Body of pancreas (tissue), 4 donors: ENCODE results near the gene BCO2. TPM values are rescaled to one million over a fixed set of nuclear protein-coding genes. Genes with fewer than 3 reads are reported as not detected.
A peak's percentile ranks its signal among the peaks of the same experiment; 100 is the strongest.

Experiments used
- ATAC-seq: fragments of 150-250 bp; one replicate; pipeline ENCODE4 v1.9.1; 2016
- DNase-seq, 4 donors: peaks; one replicate each; pipeline ENCODE4 v3.0.0-alpha.2; 2019
- H3K27ac ChIP-seq, 4 donors: fragments of 200-600 bp; sonication (generic); 1 replicate in 3 of 4; 2 replicates in 1 of 4; pipeline versions ENCODE4 v1.5.1 to v1.6.1; 2016 to 2019; ENCODE audit warnings: mild to moderate bottlenecking in 1 of 4, mixed read lengths in 1 of 4, moderate library complexity in 1 of 4
- H3K27me3 ChIP-seq, 2 donors: fragments of 200-600 bp; sonication (generic); one replicate each; pipeline ENCODE4 v1.6.0; 2016; ENCODE audit warnings: mild to moderate bottlenecking in 1 of 2
- H3K36me3 ChIP-seq, 2 donors: fragments of 200-600 bp; sonication (generic); replicated peaks in 1 of 2; 2 replicates each; pipeline ENCODE4 v1.5.1; 2016; ENCODE audit warnings: low read depth in 2 of 2; ENCODE audit not compliant: insufficient read depth in 1 of 2
- H3K4me1 ChIP-seq: fragments of 200-600 bp; sonication (generic); one replicate; pipeline ENCODE4 v1.6.0; 2016
- H3K4me3 ChIP-seq, 2 donors: fragments of 200-600 bp; sonication (generic); 1 replicate in 1 of 2; 2 replicates in 1 of 2; pipeline ENCODE4 v1.5.1; 2016 to 2019
- H3K9me3 ChIP-seq, 3 donors: fragments of 200-600 bp; sonication (generic); 1 replicate in 2 of 3; 2 replicates in 1 of 3; pipeline ENCODE4 v1.5.1; 2016
- CTCF ChIP-seq, 7 experiments: fragments of 450-650 bp in 4 of 7; fragments of 200-600 bp in 3 of 7; sonication (generic) in 3 of 7; IDR thresholded peaks; one replicate each; pipeline ENCODE4 v1.5.1; 2016 to 2019; ENCODE audit warnings: antibody characterized with exemption in 7 of 7
- POLR2A ChIP-seq, 3 donors: fragments of 450-650 bp; IDR thresholded peaks; one replicate each; pipeline ENCODE4 v1.6.1; 2016; ENCODE audit warnings: antibody characterized with exemption in 3 of 3, mild to moderate bottlenecking in 2 of 3
- WGBS, 2 donors: methylation state at CpG; one replicate each; pipeline ENCODE4 v1.1.5; 2017; 5-methylcytosine and 5-hydroxymethylcytosine counted together
- intact Hi-C: fragments of 100-400 bp; cut with DNase I; formaldehyde crosslinking; loops from one replicate; pipeline ENCODE4 v1.15.1; 2023
- total RNA-seq, 2 donors: library from RNA; depleted of rRNA; stranded (reverse); fragments of >200 nt; gene quantifications; one replicate each; pipeline ENCODE4 v1.1.0, GENCODE V29; 2016

Gene BCO2
- total RNA-seq, 2 donors from 2014 or later, result 3.6 to 4.2 TPM

GRCh38 chr11:112248201-112248600, 72.9 kb downstream of the BCO2 start:
- Histone ChIP-seq H3K4me1 (no peaks in the 10 kb centered on the region), H3K4me3 (no peak overlapping the region), H3K27ac (no peak overlapping the region), H3K9me3 (no peaks in the 10 kb centered on the region), H3K27me3 (no peaks in the 10 kb centered on the region), H3K36me3 (no peaks in the 10 kb centered on the region)
- no peak for TF ChIP-seq CTCF (IDR thresholded peaks at IDR 0.05)
- no peak for TF ChIP-seq POLR2A (IDR thresholded peaks at IDR 0.05)
- WGBS, 2 donors, result 80 to 95% methylated on average over 2 of the region's 2 CpGs
- ATAC-seq (no peak), DNase-seq (no peak)
- intact Hi-C loops, result no loop called here

GRCh38 chr11:112249871-112250610, 74.7 kb downstream of the BCO2 start:
- Histone ChIP-seq H3K4me1 (no peaks in the 10 kb centered on the region), H3K9me3 (no peaks in the 10 kb centered on the region), H3K27me3 (no peaks in the 10 kb centered on the region), H3K27ac (no peak overlapping the region), H3K4me3 (no peak overlapping the region), H3K36me3 (no peaks in the 10 kb centered on the region)
- no peak for ATAC-seq
- WGBS, 2 donors, result 82 to 93% methylated on average over 7 to 8 of the region's 8 CpGs
- intact Hi-C loops, result no loop called here
- DNase-seq, result no peak
- TF ChIP-seq CTCF (IDR thresholded peaks at IDR 0.05) (no peak), POLR2A (IDR thresholded peaks at IDR 0.05) (no peak)

GRCh38 chr11:112253605-112254242, 78.4 kb downstream of the BCO2 start:
- intact Hi-C loops, result no loop called here
- whole genome bisulfite sequencing, 2 donors, result 90 to 95% methylated on average over 3 of the region's 3 CpGs
- TF ChIP-seq CTCF (IDR thresholded peaks at IDR 0.05) (no peak), POLR2A (IDR thresholded peaks at IDR 0.05) (no peak)
- no peaks in the 10 kb centered on the region for H3K9me3 ChIP-seq
- H3K4me3 ChIP-seq, result no peak overlapping the region
- H3K4me1 ChIP-seq, result no peaks in the 10 kb centered on the region
- no peak for ATAC-seq
- no peak for DNase-seq
- no peaks in the 10 kb centered on the region for H3K27me3 ChIP-seq
- H3K36me3 ChIP-seq, result no peaks in the 10 kb centered on the region
- no peak overlapping the region for H3K27ac ChIP-seq

GRCh38 chr11:112255067-112255720, 79.9 kb downstream of the BCO2 start:
- H3K4me3 ChIP-seq, result no peak overlapping the region
- intact Hi-C loops, result no loop called here
- H3K4me1 ChIP-seq, result no peaks in the 10 kb centered on the region
- H3K9me3 ChIP-seq, result no peaks in the 10 kb centered on the region
- TF ChIP-seq CTCF (IDR thresholded peaks at IDR 0.05) (no peak), POLR2A (IDR thresholded peaks at IDR 0.05) (no peak)
- peak in 3 of 4 donors; percentile 20 to 44 (median 23) for DNase-seq
- WGBS, 2 donors, result 44 to 56% methylated on average over 15 of the region's 15 CpGs
- H3K27ac ChIP-seq, result no peak overlapping the region
- no peaks in the 10 kb centered on the region for H3K36me3 ChIP-seq
- ATAC-seq, result peak; percentile 42
- no peaks in the 10 kb centered on the region for H3K27me3 ChIP-seq
